ENCODE results near the gene CFAP46. TPM values are rescaled to one million over a fixed set of nuclear protein-coding genes. Genes with fewer than 3 reads are reported as not detected.

The CFAP46 gene
- total and polyA plus RNA-seq, 12 donors: 0.36 to 1.9 (median 1.1) TPM

DNA sequence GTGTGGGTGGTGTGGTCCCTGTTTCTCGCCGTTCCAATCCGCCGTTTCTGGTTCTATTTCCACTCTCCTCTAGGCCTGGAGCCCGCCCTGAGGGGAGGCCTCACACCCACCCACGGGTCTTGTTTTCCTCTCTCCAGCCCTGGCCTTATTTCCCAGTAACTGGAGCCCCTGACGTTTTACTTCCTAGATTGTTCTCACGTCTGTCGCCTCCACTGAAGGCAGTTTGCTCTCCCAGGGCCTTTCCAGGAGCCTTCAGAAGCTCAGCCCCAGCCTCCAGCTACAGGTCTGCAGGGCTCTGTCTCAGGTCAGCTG is 30.6 kb downstream of the CFAP46 start:
- H3K36me3 ChIP-seq: no peaks in the 10 kb centered on the region
- no peaks in the 10 kb centered on the region for H3K4me1 ChIP-seq
- DNase-seq (no peak), ATAC-seq (peak in 1 of 8 donors; percentile 73)
- 42 to 45% methylated on average over 9 of the region's 9 CpGs for WGBS, 2 donors
- H3K27ac ChIP-seq: no peak overlapping the region
- no peaks in the 10 kb centered on the region for H3K9me3 ChIP-seq
- no peak overlapping the region for H3K4me3 ChIP-seq
- peaks cover 0 to 14% (median 0%) of the 10 kb centered on the region in 7 donors for H3K27me3 ChIP-seq
- TF ChIP-seq, protein P1, sequence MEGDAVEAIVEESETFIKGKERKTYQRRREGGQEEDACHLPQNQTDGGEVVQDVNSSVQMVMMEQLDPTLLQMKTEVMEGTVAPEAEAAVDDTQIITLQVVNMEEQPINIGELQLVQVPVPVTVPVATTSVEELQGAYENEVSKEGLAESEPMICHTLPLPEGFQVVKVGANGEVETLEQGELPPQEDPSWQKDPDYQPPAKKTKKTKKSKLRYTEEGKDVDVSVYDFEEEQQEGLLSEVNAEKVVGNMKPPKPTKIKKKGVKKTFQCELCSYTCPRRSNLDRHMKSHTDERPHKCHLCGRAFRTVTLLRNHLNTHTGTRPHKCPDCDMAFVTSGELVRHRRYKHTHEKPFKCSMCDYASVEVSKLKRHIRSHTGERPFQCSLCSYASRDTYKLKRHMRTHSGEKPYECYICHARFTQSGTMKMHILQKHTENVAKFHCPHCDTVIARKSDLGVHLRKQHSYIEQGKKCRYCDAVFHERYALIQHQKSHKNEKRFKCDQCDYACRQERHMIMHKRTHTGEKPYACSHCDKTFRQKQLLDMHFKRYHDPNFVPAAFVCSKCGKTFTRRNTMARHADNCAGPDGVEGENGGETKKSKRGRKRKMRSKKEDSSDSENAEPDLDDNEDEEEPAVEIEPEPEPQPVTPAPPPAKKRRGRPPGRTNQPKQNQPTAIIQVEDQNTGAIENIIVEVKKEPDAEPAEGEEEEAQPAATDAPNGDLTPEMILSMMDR (IDR thresholded peaks at IDR 0.05): no peak
- intact Hi-C loops (cut with DNase I): no loop called here

DNA sequence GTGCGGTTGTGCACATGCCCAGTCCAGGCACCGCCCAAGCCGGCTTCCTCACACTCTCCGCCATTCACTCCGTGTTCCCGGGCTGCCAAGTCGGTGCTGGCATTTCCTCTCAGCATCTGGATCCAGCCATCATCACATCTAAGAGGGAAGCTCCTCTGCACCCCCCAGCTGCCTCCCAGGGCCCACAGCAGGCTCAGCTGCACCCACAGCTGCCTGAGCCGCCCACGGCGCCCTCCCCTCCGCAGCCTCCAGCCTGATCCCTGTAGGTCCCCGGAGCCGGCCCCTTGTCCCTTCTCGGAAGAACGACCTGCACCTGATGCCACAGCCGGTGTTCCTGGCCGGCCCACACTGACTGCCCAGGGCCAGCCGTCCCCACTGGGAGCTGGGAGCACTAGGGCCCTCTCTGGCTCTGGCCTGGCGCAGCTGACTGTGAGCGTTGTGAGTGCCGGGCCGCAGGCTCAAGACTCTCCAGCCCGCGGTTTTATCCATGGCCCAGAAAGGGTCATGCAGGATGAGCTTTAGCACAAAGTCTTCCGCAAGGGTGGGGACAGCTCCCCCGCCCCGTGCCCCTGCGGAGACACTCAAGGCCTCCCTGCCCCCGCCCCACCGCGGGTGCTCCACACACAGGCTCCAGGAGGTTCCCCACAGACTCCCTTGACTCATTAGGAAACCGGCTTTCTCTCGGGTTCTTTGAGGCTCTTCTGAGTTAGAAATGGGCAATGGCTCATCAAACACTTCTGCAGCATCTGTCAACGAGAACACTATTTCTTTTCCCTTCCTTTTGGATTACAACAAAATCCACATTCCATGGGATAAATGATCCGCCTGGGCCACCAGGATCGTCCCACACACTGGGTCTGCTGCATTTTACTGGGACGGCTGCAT is 31.2 kb downstream of the CFAP46 start:
- TF ChIP-seq, protein P1 (IDR thresholded peaks at IDR 0.05): no peak
- ATAC-seq (peak in 1 of 8 donors; percentile 22), DNase-seq (no peak)
- intact Hi-C loops (cut with DNase I): no loop called here
- H3K9me3 ChIP-seq: no peaks in the 10 kb centered on the region
- no peaks in the 10 kb centered on the region for H3K4me1 ChIP-seq
- H3K4me3 ChIP-seq: no peak overlapping the region
- H3K27ac ChIP-seq: no peak overlapping the region
- H3K27me3 ChIP-seq: peaks cover 0 to 14% (median 0%) of the 10 kb centered on the region in 7 donors
- H3K36me3 ChIP-seq: no peaks in the 10 kb centered on the region
- 62 to 69% methylated on average over 37 of the region's 37 CpGs for WGBS, 2 donors

DNA sequence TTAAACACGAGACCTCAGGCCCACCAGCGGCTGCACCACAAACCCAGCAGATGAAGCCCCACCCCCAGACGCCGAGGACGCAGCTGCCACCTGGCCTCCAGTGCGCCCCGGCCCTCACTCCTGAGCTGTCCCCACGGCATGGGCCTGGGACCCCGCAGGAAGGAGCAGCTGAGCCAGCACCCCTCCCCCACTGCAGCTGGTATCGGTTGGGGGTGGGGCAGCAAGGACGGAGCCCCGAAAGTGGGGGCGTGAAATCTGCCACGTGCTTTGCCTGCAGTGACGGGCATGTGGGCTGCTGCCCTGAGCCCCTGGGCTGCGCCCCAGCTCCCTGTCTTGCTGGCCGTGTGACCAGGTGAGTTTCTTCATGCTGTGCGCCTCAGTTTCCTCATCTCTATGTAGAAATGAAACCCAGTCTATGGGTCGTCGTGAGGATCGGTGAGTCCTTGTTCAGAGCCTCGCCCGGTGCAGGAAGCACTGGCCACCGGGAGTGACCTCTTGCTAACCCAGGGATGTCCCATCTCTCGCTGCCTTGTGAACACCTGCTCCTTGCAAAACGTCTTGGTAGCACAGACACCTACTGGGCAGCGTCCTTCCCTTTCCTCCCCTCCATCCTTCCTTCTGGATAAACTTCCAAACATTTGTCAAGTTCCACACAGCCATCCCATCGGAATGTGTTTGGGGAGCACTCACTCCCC is 32.0 kb downstream of the CFAP46 start:
- DNase-seq (no peak), ATAC-seq (no peak)
- Histone ChIP-seq H3K9me3 (peaks cover 0 to 8% (median 0%) of the 10 kb centered on the region in 11 donors), H3K4me3 (no peak overlapping the region), H3K4me1 (no peaks in the 10 kb centered on the region), H3K36me3 (no peaks in the 10 kb centered on the region), H3K27ac (no peak overlapping the region), H3K27me3 (peaks cover 0 to 21% (median 0%) of the 10 kb centered on the region in 7 donors)
- WGBS, 2 donors: 83 to 86% methylated on average over 28 of the region's 28 CpGs
- TF ChIP-seq, protein P1 (IDR thresholded peaks at IDR 0.05): no peak
- intact Hi-C loops (cut with DNase I): no loop called here

DNA sequence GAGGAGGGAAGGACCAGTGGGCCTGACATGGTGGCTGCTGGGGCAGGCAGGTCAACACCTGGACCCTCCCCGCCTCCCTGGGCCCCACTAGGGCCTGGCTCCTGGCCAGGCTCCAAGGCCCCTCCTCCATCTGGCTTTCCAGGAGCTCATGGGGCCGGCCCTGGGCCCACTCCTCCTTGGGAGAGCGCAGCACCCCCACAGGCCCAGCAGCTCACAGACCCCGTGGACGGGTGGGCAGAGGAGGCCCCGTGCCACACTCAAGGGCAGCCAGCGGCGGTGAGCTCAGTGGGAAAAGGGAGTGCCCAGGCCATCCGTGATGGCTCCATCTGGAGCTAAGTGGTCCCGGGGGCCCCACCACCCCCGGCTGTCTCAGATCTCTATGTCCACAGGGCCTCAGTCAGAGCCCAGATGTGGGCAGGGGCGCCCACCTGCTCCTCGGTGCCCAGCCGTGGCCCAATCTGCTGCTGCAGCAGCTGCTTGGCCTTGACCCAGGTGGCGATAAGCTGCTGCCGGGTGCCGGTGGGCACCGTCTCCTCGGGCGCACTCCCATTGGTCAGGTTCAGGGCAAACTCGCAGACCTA is 32.8 kb downstream of the CFAP46 start:
- no peaks in the 10 kb centered on the region for H3K36me3 ChIP-seq
- DNase-seq (no peak), ATAC-seq (peak in 3 of 8 donors; percentile 17 to 35 (median 26))
- intact Hi-C loops (cut with DNase I): no loop called here
- 84 to 89% methylated on average over 21 of the region's 21 CpGs for whole genome bisulfite sequencing, 2 donors
- H3K4me3 ChIP-seq: no peak overlapping the region
- H3K27me3 ChIP-seq: peaks cover 0 to 25% (median 0%) of the 10 kb centered on the region in 7 donors
- no peak overlapping the region for H3K27ac ChIP-seq
- TF ChIP-seq, protein P1 (IDR thresholded peaks at IDR 0.05): no peak
- peaks cover 0 to 14% (median 0%) of the 10 kb centered on the region in 11 donors for H3K9me3 ChIP-seq
- no peaks in the 10 kb centered on the region for H3K4me1 ChIP-seq
